PFSK-1 (cell line): ENCODE data around the gene SRPRB.

Experiments
- FOXP2 ChIP-seq: optimal IDR thresholded peaks from 2 replicates; pipeline ENCODE3; 2011; ENCODE audit warnings: borderline replicate concordance, control low read depth, inconsistent platforms; ENCODE audit not compliant: insufficient read depth; ENCODE audit errors: extremely low read length, extremely low read depth
- POLR2AphosphoS5 ChIP-seq: IDR thresholded peaks from 2 replicates; pipeline ENCODE4 v1.6.1; 2012; ENCODE audit warnings: low read depth, mild to moderate bottlenecking, control low read depth, low read length, moderate library complexity
- SIN3A ChIP-seq: IDR thresholded peaks from 2 replicates; pipeline ENCODE4 v1.6.1; 2012; ENCODE audit warnings: mild to moderate bottlenecking, low read length, moderate library complexity, borderline replicate concordance; ENCODE audit not compliant: insufficient read depth
- TAF1 ChIP-seq: IDR thresholded peaks from 2 replicates; pipeline ENCODE4 v1.6.1; 2012; ENCODE audit warnings: low read length, control low read depth, borderline replicate concordance; ENCODE audit not compliant: insufficient read depth
- TF ChIP-seq, protein P1 (sequence below), 2 experiments: IDR thresholded peaks; 2 replicates each; pipeline versions ENCODE4 v1.6.1 to v1.8.0; 2011 to 2012; ENCODE audit warnings: low read depth in 2 of 2, low read length in 2 of 2, control low read depth in 1 of 2, inconsistent platforms in 1 of 2, mild to moderate bottlenecking in 1 of 2, moderate library complexity in 1 of 2; ENCODE audit not compliant: insufficient read depth in 1 of 2

The SRPRB gene

DNA sequence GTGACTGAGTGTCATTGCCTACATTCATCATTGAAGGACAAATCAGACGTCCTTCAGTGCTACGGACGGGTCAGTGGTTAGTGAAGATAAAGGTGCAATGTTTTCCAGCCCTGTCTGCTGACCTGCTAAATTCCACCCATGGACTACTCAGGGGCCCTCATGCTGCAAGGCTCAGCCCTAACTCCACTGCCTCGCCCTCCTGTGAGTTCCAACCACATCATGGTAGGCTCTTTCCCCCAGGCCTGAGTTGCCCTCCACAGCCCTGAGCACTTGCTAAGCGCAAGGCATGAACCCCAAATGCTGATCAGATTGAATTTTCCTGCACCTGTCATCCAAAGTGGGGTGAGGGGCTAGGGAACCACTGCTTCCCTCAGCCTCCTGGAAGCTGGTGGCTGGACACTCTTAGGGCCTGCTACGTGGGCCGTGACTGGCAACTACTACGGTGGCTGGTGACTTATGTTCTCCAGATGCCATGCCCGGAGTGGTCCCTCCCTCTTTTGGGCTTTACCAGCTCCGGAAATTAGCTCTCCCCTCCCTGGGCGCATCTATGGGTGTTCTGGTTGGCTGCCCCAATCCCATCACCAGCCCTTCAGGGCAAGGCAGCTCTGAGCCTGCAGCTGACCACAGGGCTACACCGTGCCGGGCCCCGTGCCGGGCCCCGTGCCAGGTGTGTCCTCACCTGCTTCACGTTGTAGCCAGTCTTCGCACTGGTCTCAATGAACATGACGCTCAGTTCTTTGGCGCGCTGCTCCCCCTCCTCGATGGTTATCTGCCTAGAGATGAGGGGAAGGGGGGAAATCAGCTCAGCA lies 32.1 kb downstream of the SRPRB start:
- no peak for TF ChIP-seq SIN3A
- TF ChIP-seq, protein P1, sequence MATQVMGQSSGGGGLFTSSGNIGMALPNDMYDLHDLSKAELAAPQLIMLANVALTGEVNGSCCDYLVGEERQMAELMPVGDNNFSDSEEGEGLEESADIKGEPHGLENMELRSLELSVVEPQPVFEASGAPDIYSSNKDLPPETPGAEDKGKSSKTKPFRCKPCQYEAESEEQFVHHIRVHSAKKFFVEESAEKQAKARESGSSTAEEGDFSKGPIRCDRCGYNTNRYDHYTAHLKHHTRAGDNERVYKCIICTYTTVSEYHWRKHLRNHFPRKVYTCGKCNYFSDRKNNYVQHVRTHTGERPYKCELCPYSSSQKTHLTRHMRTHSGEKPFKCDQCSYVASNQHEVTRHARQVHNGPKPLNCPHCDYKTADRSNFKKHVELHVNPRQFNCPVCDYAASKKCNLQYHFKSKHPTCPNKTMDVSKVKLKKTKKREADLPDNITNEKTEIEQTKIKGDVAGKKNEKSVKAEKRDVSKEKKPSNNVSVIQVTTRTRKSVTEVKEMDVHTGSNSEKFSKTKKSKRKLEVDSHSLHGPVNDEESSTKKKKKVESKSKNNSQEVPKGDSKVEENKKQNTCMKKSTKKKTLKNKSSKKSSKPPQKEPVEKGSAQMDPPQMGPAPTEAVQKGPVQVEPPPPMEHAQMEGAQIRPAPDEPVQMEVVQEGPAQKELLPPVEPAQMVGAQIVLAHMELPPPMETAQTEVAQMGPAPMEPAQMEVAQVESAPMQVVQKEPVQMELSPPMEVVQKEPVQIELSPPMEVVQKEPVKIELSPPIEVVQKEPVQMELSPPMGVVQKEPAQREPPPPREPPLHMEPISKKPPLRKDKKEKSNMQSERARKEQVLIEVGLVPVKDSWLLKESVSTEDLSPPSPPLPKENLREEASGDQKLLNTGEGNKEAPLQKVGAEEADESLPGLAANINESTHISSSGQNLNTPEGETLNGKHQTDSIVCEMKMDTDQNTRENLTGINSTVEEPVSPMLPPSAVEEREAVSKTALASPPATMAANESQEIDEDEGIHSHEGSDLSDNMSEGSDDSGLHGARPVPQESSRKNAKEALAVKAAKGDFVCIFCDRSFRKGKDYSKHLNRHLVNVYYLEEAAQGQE (IDR thresholded peaks at IDR 0.05; ENCODE audit: insufficient read depth in 1 of 2, low read depth in 2 of 2, low read length in 2 of 2) = no peak

DNA sequence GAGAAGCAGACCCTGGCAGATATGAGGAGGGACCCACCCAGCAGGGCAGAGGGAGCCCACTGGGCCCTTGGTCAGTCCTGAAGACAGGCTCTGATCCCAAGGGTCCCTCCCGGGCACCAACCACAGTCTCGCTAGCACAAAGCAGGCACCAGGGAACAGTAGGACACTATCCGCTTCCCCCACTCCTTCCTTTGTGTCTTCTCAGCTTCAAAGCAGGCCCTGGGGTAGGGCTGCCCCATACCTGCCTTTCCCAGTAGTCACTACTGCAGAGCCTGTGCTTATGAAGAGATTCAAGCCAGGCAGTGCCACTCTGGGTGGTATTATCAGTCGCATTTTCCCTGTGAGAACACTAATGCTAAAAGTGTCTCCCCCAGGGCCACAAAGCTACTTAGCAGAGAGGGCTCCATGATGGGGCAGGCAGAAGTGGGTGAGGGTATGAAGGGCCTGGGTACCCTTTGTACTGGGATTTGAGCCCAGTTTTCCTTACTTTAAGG lies 32.7 kb downstream of the SRPRB start:
- TF ChIP-seq TAF1 (no peak), FOXP2 (no peak), POLR2AphosphoS5 (no peak), SIN3A (no peak)
- TF ChIP-seq, protein P1 (IDR thresholded peaks at IDR 0.05; ENCODE audit: insufficient read depth in 1 of 2, low read depth in 2 of 2, low read length in 2 of 2) = no peak

DNA sequence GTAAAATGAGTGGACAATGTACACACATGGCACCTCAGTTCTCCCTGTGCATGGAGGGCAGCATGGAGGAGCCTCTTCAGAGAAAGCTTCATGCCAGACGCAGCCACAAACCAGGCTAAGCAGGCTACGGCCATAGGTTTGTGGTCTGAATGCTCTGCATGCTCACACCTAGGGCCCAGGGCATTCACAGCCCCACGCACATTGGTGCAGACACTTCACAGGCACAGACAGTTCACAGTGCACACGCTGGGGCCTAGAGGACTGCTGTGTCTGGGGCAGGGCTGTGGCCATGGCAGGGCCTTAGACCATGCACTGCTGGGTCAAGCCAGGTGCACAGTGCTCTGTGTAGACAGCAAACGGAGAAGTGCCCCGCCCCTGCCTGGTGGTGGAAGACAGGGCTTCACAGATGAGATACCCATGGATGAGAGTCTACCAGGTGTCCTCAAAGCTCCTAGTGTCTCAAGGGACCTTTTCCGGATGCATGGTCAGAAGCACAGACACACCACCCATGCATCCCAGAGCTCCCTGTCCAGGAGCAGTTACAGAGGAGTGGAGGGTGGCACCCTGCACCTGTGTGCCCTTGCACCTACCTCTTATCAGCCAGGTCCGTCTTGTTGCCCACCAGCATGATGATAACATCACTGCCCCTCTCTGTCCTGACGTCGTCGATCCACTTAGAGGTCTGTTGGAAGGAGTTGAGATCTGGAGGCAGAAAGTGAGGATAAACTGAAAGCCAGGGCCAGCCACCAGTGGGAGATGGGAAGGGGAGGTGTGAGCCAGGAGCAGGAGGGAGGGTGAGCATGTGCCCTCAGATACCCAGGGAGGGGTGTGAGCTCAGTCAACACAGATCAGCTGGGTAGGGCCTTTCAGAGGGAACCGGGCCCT lies 33.5 kb downstream of the SRPRB start:
- TF ChIP-seq, protein P1 (IDR thresholded peaks at IDR 0.05; ENCODE audit: insufficient read depth in 1 of 2, low read depth in 2 of 2, low read length in 2 of 2) = no peak
- no peak for TF ChIP-seq TAF1
- TF ChIP-seq POLR2AphosphoS5 = no peak
- no peak for TF ChIP-seq SIN3A
- no peak for TF ChIP-seq FOXP2

DNA sequence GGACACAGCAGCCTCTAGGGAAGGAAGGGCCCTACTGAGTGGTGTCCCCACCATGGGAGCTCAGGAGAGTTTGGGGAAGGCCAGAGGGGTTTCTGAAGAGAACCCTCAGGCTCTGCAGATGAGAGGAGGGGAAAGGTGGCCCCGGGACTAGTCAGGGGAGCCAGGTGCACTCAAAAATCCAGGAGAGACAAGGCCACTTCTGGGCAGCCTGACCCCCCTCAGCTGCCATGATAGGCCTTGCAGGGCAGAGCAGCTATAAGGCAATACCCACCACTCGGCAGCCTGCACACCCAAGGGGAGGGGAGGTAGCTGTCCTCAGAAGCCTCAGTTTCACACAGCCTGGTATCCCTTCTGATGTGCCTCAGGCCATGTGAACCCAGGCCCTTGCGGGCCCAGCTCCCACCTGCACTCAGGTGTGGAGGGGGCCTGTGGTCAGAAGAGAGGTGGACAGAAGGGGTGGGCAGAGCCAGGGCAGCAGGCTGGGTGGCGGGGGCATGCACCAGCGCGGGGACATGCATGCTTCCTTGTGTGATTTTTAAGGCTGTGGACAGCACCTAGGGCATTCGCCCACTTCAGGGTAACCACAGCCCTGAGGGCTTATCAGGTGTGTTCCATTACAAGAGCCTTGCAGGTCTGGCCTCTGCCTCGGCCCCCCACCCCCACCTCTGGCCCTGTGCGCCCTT lies 34.6 kb downstream of the SRPRB start:
- TF ChIP-seq TAF1 = no peak
- TF ChIP-seq, protein P1 (IDR thresholded peaks at IDR 0.05; ENCODE audit: insufficient read depth in 1 of 2, low read depth in 2 of 2, low read length in 2 of 2) = no peak
- no peak for TF ChIP-seq FOXP2
- no peak for TF ChIP-seq SIN3A
- no peak for TF ChIP-seq POLR2AphosphoS5
